IMR-90 (cell line): Measurements from ENCODE around the gene EFCAB8. TPM values are rescaled to one million over a fixed set of nuclear protein-coding genes. Genes with fewer than 3 reads are reported as not detected.

ENCODE experiments used
- ATAC-seq: fragments of 200-7000 bp; cut with Tn5 transposase; 2 replicates; pipeline ENCODE4 v1.9.1; 2020; ENCODE audit warnings: low read depth, mild to moderate bottlenecking, moderate library complexity
- BruUV-seq: library from RNA; stranded (reverse); fragments of 400-500 nt; replicated peaks from 2 replicates; lab custom pipeline; 2021; lab: Mats Ljungman, UMichigan
- CTCF ChIA-PET: fragments of 300-600 bp; formaldehyde crosslinking; extraction: SDS; loops from one replicate; lab custom pipeline; 2021; ENCODE audit warnings: antibody characterized with exemption; lab: Yijun Ruan, JAX
- POLR2A ChIA-PET: fragments of 300-600 bp; sonication (Branson Sonifier 250); formaldehyde crosslinking; loops from one replicate; lab custom pipeline; 2022; ENCODE audit warnings: antibody characterized with exemption; ENCODE audit not compliant: unreplicated experiment; lab: Charles Lee
- DNase-seq: peaks from one replicate; pipeline ENCODE4 v3.0.0; 2013
- H2AFZ ChIP-seq: replicated peaks from 2 replicates; pipeline ENCODE3; 2013; ENCODE audit warnings: low read length, mild to moderate bottlenecking; ENCODE audit not compliant: poor library complexity
- H2AK5ac ChIP-seq: 2 replicates; pipeline ENCODE4 v1.6.1; 2013; ENCODE audit warnings: low read depth, low read length, inconsistent platforms
- H2AK9ac ChIP-seq: replicated peaks from 2 replicates; pipeline ENCODE3; 2013; ENCODE audit warnings: mild to moderate bottlenecking, low read depth, low read length, moderate library complexity; ENCODE audit not compliant: poor library complexity
- H2BK120ac ChIP-seq: 2 replicates; pipeline ENCODE4 v1.6.1; 2013; ENCODE audit warnings: low read depth, low read length, inconsistent platforms
- H2BK15ac ChIP-seq: 3 replicates; pipeline ENCODE4 v1.6.1; 2013; ENCODE audit warnings: low read depth, low read length, inconsistent platforms
- H2BK20ac ChIP-seq: 2 replicates; pipeline ENCODE4 v1.6.1; 2013; ENCODE audit warnings: low read depth, mild to moderate bottlenecking, inconsistent platforms, low read length, moderate library complexity
- H2BK5ac ChIP-seq: 2 replicates; pipeline ENCODE4 v1.6.1; 2013; ENCODE audit warnings: mild to moderate bottlenecking, low read depth, low read length, inconsistent platforms; ENCODE audit not compliant: poor library complexity, severe bottlenecking
- H3K14ac ChIP-seq: replicated peaks from 2 replicates; pipeline ENCODE4 v1.6.1; 2013; ENCODE audit warnings: low read depth, low read length, inconsistent platforms
- H3K18ac ChIP-seq: 2 replicates; pipeline ENCODE4 v1.6.1; 2013; ENCODE audit warnings: low read depth, low read length, control low read depth
- H3K23ac ChIP-seq: 2 replicates; pipeline ENCODE4 v1.6.1; 2013; ENCODE audit warnings: low read depth, low read length, inconsistent platforms
- H3K27ac ChIP-seq: 2 replicates; pipeline ENCODE4 v1.5.1; 2013; ENCODE audit warnings: mild to moderate bottlenecking, control low read depth, low read length; ENCODE audit not compliant: insufficient read depth
- H3K27me3 ChIP-seq: 2 replicates; pipeline ENCODE4 v1.6.1; 2013; ENCODE audit warnings: low read length; ENCODE audit not compliant: control insufficient read depth, insufficient read depth
- H3K36me3 ChIP-seq: 2 replicates; pipeline ENCODE4 v1.6.1; 2013; ENCODE audit warnings: low read length, mixed read lengths; ENCODE audit not compliant: control insufficient read depth, insufficient read depth
- H3K4ac ChIP-seq: 2 replicates; pipeline ENCODE4 v1.6.1; 2013; ENCODE audit warnings: low read depth, low read length, inconsistent platforms
- H3K4me1 ChIP-seq: 2 replicates; pipeline ENCODE4 v1.6.1; 2013; ENCODE audit warnings: low read length, mixed read lengths; ENCODE audit not compliant: control insufficient read depth, insufficient read depth
- H3K4me2 ChIP-seq: 2 replicates; pipeline ENCODE4 v1.6.1; 2013; ENCODE audit warnings: low read depth, mild to moderate bottlenecking, control low read depth, low read length, moderate library complexity
- H3K4me3 ChIP-seq: 2 replicates; pipeline ENCODE4 v1.5.1; 2013; ENCODE audit warnings: low read depth, mild to moderate bottlenecking, control low read depth, low read length, moderate library complexity; ENCODE audit not compliant: insufficient read depth
- H3K56ac ChIP-seq: 2 replicates; pipeline ENCODE4 v1.6.1; 2013; ENCODE audit warnings: low read length, inconsistent platforms; ENCODE audit not compliant: insufficient read depth; ENCODE audit errors: extremely low read depth
- H3K79me1 ChIP-seq, 2 experiments: 2 replicates each; pipeline ENCODE4 v1.6.1; 2013; ENCODE audit warnings: low read length in 2 of 2, inconsistent platforms in 1 of 2, low read depth in 1 of 2
- H3K9ac ChIP-seq: 2 replicates; pipeline ENCODE4 v1.6.1; 2013; ENCODE audit warnings: low read depth, low read length, control low read depth
- H3K9me1 ChIP-seq: 2 replicates; pipeline ENCODE4 v1.6.1; 2013; ENCODE audit warnings: low read length, inconsistent platforms; ENCODE audit not compliant: insufficient read depth
- H3K9me3 ChIP-seq: 2 replicates; pipeline ENCODE4 v1.6.1; 2013; ENCODE audit warnings: low read length; ENCODE audit not compliant: control insufficient read depth, insufficient read depth
- H4K20me1 ChIP-seq: 2 replicates; pipeline ENCODE4 v1.6.1; 2013; ENCODE audit warnings: low read length, inconsistent platforms; ENCODE audit not compliant: insufficient read depth
- H4K5ac ChIP-seq: 2 replicates; pipeline ENCODE4 v1.6.1; 2013; ENCODE audit warnings: mild to moderate bottlenecking, low read depth, low read length, control low read depth
- H4K8ac ChIP-seq, 2 experiments: 2 replicates each; pipeline ENCODE4 v1.6.1; 2013; ENCODE audit warnings: low read depth in 2 of 2, low read length in 2 of 2, control low read depth in 1 of 2, inconsistent platforms in 1 of 2
- H4K91ac ChIP-seq: 2 replicates; pipeline ENCODE4 v1.6.1; 2013; ENCODE audit warnings: low read depth, low read length, inconsistent platforms; ENCODE audit not compliant: insufficient read depth
- BHLHE40 ChIP-seq: fragments of 150-350 bp; IDR thresholded peaks from 2 replicates; pipeline ENCODE4 v1.6.1; 2016; ENCODE audit warnings: mild to moderate bottlenecking, low read depth, low read length
- CEBPB ChIP-seq: IDR thresholded peaks from 2 replicates; pipeline ENCODE4 v1.6.1; 2012; ENCODE audit warnings: low read depth, low read length, improper control_type of control experiment
- CHD1 ChIP-seq: IDR thresholded peaks from 2 replicates; pipeline ENCODE4 v1.6.1; 2012; ENCODE audit warnings: low read depth, low read length, improper control_type of control experiment
- ELK1 ChIP-seq: fragments of 150-350 bp; IDR thresholded peaks from 2 replicates; pipeline ENCODE4 v1.6.1; 2016; ENCODE audit warnings: low read depth, mild to moderate bottlenecking, low read length, moderate library complexity, borderline replicate concordance
- FOS ChIP-seq: fragments of 150-350 bp; IDR thresholded peaks from 2 replicates; pipeline ENCODE4 v1.6.1; 2016; ENCODE audit warnings: low read depth, low read length
- MAZ ChIP-seq: IDR thresholded peaks from 2 replicates; pipeline ENCODE4 v1.6.1; 2012; ENCODE audit warnings: low read depth, mild to moderate bottlenecking, low read length, improper control_type of control experiment, moderate library complexity, borderline replicate concordance
- MXI1 ChIP-seq: IDR thresholded peaks from 2 replicates; pipeline ENCODE4 v1.6.1; 2012; ENCODE audit warnings: low read depth, mild to moderate bottlenecking, low read length, moderate library complexity, borderline replicate concordance
- POLR2A ChIP-seq: IDR thresholded peaks from 2 replicates; pipeline ENCODE4 v1.6.1; 2012; ENCODE audit warnings: mild to moderate bottlenecking, low read depth, low read length
- RFX5 ChIP-seq: IDR thresholded peaks from 2 replicates; pipeline ENCODE4 v1.8.0; 2012; ENCODE audit warnings: low read depth, mild to moderate bottlenecking, low read length, moderate library complexity
- WGBS, 2 experiments: methylation state at CpG; one replicate each; pipeline versions ENCODE4 v1.1.5 to v1.1.7; 2013; ENCODE audit warnings: missing lambda C conversion rate in 2 of 2; ENCODE audit not compliant: insufficient read length in 1 of 2; ENCODE audit errors: extremely low coverage in 2 of 2; 5-methylcytosine and 5-hydroxymethylcytosine counted together
- dilution Hi-C: fragments of 300-500 bp; cut with HindIII; formaldehyde crosslinking; loops from one replicate; pipeline ENCODE4 v1.14.3; 2018; ENCODE audit warnings: low sequenced_read_pairs; ENCODE audit not compliant: unreplicated experiment
- in situ Hi-C: fragments of 300-500 bp; cut with MboI; formaldehyde crosslinking; loops from 3 replicates; pipeline ENCODE4 v1.14.3; 2019; ENCODE audit warnings: low sequenced_read_pairs, inconsistent platforms, mixed read lengths
- intact Hi-C: fragments of 100-400 bp; cut with micrococcal nuclease; formaldehyde crosslinking; loops from 2 replicates; pipeline ENCODE4 v1.10.0; 2022
- polyA plus RNA-seq, 3 experiments: library from polyadenylated mRNA; depleted of rRNA; stranded (reverse); fragments of >200 nt; gene quantifications; 2 replicates each; pipeline ENCODE4 v1.2.3, GENCODE V29; 2012; ENCODE audit warnings: low replicate concordance in 1 of 3
- total RNA-seq: library from RNA; depleted of rRNA; stranded (reverse); fragments of >200 nt; gene quantifications from 2 replicates; pipeline ENCODE4 v1.2.3, GENCODE V29; 2012

EFCAB8 gene
- total and polyA plus RNA-seq, 2 of the 4 experiments (the other 2 are of a cell fraction): not detected

DNA sequence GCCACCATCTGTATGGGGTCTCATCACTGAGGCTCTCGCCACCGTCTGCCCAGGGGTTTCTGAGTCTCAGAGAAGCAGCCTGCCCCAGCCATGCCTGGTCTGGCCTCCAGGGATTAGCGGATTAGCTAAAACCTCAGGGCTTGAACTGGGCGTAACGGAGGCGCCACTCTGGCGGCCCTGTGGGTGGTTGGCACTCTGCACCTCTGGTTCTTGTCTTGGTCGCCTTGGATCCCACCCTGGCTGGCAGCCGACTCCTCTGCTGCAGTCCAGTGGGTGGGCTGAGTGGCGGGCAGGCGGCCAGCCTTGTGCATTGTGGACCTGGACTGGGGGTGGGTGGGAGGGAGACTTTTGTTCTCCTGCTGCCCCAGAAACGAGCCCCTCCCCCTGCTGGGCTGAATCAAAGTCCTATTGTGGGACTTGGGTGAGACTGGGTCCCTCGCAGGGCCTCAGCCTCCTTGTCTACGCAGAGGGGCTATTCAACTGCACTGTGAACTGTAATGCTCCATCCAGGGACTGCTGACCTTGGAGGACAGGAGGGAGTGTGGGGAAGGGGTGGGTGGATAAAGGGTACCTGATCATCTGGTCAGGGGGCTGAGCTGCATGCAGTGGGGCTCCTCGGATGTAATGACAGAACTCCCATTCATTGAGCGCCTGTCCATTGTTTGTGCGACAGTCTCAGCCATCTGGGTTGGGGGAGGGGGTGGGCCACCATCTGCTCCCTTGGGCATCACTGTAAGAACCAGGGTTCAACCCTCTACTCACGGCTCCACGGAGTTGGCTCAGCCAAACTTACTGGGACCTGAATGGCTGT lies 121.6 kb downstream of the EFCAB8 start:
- Histone ChIP-seq H2AFZ (no peak overlapping the region), H3K27me3 (peaks cover 13% of the 10 kb centered on the region; the same call in 1 of the 2 replicates), H3K14ac (no peak overlapping the region), H3K4me3 (no peak overlapping the region), H3K27ac (no peak overlapping the region), H2BK20ac (no peak overlapping the region), H3K23ac (no peak overlapping the region), H2BK5ac (no peak overlapping the region), H3K9ac (no peak overlapping the region), H3K36me3 (no peaks in the 10 kb centered on the region), H3K4ac (no peak overlapping the region), H3K4me1 (no peaks in the 10 kb centered on the region), H4K91ac (no peak overlapping the region), H2AK9ac (no peak overlapping the region), H3K79me1 (no peaks in the 10 kb centered on the region), H3K9me1 (no peaks in the 10 kb centered on the region), H3K56ac (no peak overlapping the region), H2BK15ac (no peak overlapping the region), H2BK120ac (no peak overlapping the region), H4K20me1 (no peaks in the 10 kb centered on the region), H4K8ac (no peak overlapping the region), H3K4me2 (no peak overlapping the region), H2AK5ac (no peak overlapping the region), H3K9me3 (no peaks in the 10 kb centered on the region), H4K5ac (no peak overlapping the region), H3K18ac (no peak overlapping the region)
- ATAC-seq (no peak), DNase-seq (no peak)
- WGBS, 2 experiments: 38% methylated on average over 6 of the region's 19 CpGs; no CpG with 5 or more reads in 1 of the 2 experiments
- in situ Hi-C loops: no loop called here
- TF ChIP-seq FOS (no peak), RFX5 (no peak), POLR2A (no peak), MXI1 (no peak), BHLHE40 (no peak), CEBPB (no peak), MAZ (no peak), CHD1 (no peak), ELK1 (no peak)
- dilution Hi-C loops: no loop called here
- CTCF ChIA-PET: no interaction called here
- POLR2A ChIA-PET: no interaction called here
- intact Hi-C loops: no loop called here
- BruUV-seq: no TSS peak
